ENCODE results near the gene ROBO3.

Gene ROBO3

GRCh38 chr11:124865181-124865901, at the start of gene ROBO3:
Gene ROBO3, plus strand, starts transcription at chr11:124865432. Its CDS starts 146 bp downstream, at chr11:124865578.
- no peaks in the 10 kb centered on the region for H3K36me3 ChIP-seq
- H3K27me3 ChIP-seq, result peaks cover 100% of the 10 kb centered on the region
- no peak for TF ChIP-seq CTCF (IDR thresholded peaks at IDR 0.05)
- peaks cover 0 to 7% of the 10 kb centered on the region in 2 experiments for H3K4me1 ChIP-seq (ENCODE audit: control insufficient read depth in 1 of 2, insufficient read depth in 1 of 2, low read depth in 1 of 2, low read length in 1 of 2)
- no peak within 1 kb of the TSS for H3K27ac ChIP-seq
- no peak within 1 kb of the TSS for H3K4me3 ChIP-seq (ENCODE audit: low read depth in 1 of 2, low read length in 1 of 2)
- no peaks in the 10 kb centered on the region for H3K9me3 ChIP-seq

- H3K4me1 ChIP-seq (ENCODE audit: control insufficient read depth in 1 of 2, insufficient read depth in 1 of 2, low read depth in 1 of 2, low read length in 1 of 2), result no peaks in the 10 kb centered on the region
- TF ChIP-seq CTCF (IDR thresholded peaks at IDR 0.05), result no peak
- H3K27ac ChIP-seq, result no peak overlapping the region
- H3K27me3 ChIP-seq, result peaks cover 64% of the 10 kb centered on the region
- H3K4me3 ChIP-seq (ENCODE audit: low read depth in 1 of 2, low read length in 1 of 2), result no peak overlapping the region
- no peaks in the 10 kb centered on the region for H3K36me3 ChIP-seq
- no peaks in the 10 kb centered on the region for H3K9me3 ChIP-seq
Observed at GRCh38 chr11:124817036-124817435, 48.2 kb upstream of the ROBO3 start.

- H3K27ac ChIP-seq, result no peak overlapping the region
- peaks cover 49% of the 10 kb centered on the region for H3K27me3 ChIP-seq
- TF ChIP-seq CTCF (IDR thresholded peaks at IDR 0.05), result no peak
- H3K4me3 ChIP-seq (ENCODE audit: low read depth in 1 of 2, low read length in 1 of 2), result no peak overlapping the region
- no peaks in the 10 kb centered on the region for H3K4me1 ChIP-seq (ENCODE audit: control insufficient read depth in 1 of 2, insufficient read depth in 1 of 2, low read depth in 1 of 2, low read length in 1 of 2)
- H3K36me3 ChIP-seq, result no peaks in the 10 kb centered on the region
- H3K9me3 ChIP-seq, result no peaks in the 10 kb centered on the region
Observed at GRCh38 chr11:124821995-124822730, 43.1 kb upstream of the ROBO3 start.

GRCh38 chr11:124823512-124824376, 41.5 kb upstream of the ROBO3 start:
- no peaks in the 10 kb centered on the region for H3K36me3 ChIP-seq
- no peak overlapping the region for H3K4me3 ChIP-seq (ENCODE audit: low read depth in 1 of 2, low read length in 1 of 2)
- no peak for TF ChIP-seq CTCF (IDR thresholded peaks at IDR 0.05)
- H3K4me1 ChIP-seq (ENCODE audit: control insufficient read depth in 1 of 2, insufficient read depth in 1 of 2, low read depth in 1 of 2, low read length in 1 of 2), result no peaks in the 10 kb centered on the region
- peaks cover 38% of the 10 kb centered on the region for H3K27me3 ChIP-seq
- no peaks in the 10 kb centered on the region for H3K9me3 ChIP-seq
- H3K27ac ChIP-seq, result no peak overlapping the region

GRCh38 chr11:124825876-124826275, 39.4 kb upstream of the ROBO3 start:
- Histone ChIP-seq H3K27me3 (peaks cover 36% of the 10 kb centered on the region), H3K36me3 (no peaks in the 10 kb centered on the region), H3K27ac (no peak overlapping the region), H3K9me3 (no peaks in the 10 kb centered on the region), H3K4me3 (ENCODE audit: low read depth in 1 of 2, low read length in 1 of 2) (no peak overlapping the region), H3K4me1 (ENCODE audit: control insufficient read depth in 1 of 2, insufficient read depth in 1 of 2, low read depth in 1 of 2, low read length in 1 of 2) (no peaks in the 10 kb centered on the region)
- no peak for TF ChIP-seq CTCF (IDR thresholded peaks at IDR 0.05)
